ENCODE measurements around the gene INPP5A.

The INPP5A gene

GRCh38 chr10:132647424-132647823 is 109.8 kb downstream of the INPP5A start:
- Histone ChIP-seq H3K27ac (ENCODE audit: low read length) (no peak overlapping the region), H3K36me3 (replicated peaks; ENCODE audit: insufficient read depth, low read length) (no peaks in the 10 kb centered on the region), H2AFZ (ENCODE audit: low read length) (no peak overlapping the region), H4K20me1 (ENCODE audit: insufficient read depth, low read length) (no peaks in the 10 kb centered on the region), H3K9me3 (replicated peaks; ENCODE audit: insufficient read depth, low read length) (no peaks in the 10 kb centered on the region), H3K4me3 (ENCODE audit: low read length) (no peak overlapping the region), H3F3A (ENCODE audit: insufficient read depth, low read length) (no peaks in the 10 kb centered on the region), H3K27me3 (replicated peaks; ENCODE audit: insufficient read depth, low read length) (no peaks in the 10 kb centered on the region), H3K9me2 (replicated peaks; ENCODE audit: insufficient read depth, low read length) (no peaks in the 10 kb centered on the region), H3K9ac (ENCODE audit: low read length) (no peak overlapping the region), H3K4me1 (ENCODE audit: low read length) (no peaks in the 10 kb centered on the region), H3K4me2 (ENCODE audit: low read depth, low read length) (no peak overlapping the region), H3K79me2 (ENCODE audit: low read length) (no peaks in the 10 kb centered on the region)
- DNase-seq, result no peak
- no peak for TF ChIP-seq EZH2 (optimal IDR thresholded peaks at IDR 0.05; ENCODE audit: low read depth, low read length)
- TF ChIP-seq EZH2phosphoT487 (IDR thresholded peaks at IDR 0.05; ENCODE audit: low read length), result no peak
- TF ChIP-seq CTCF (IDR thresholded peaks at IDR 0.05; ENCODE audit: low read length), result no peak

GRCh38 chr10:132648072-132648850 is 110.7 kb downstream of the INPP5A start:
- H3K4me2 ChIP-seq (ENCODE audit: low read depth, low read length), result no peak overlapping the region
- H3K79me2 ChIP-seq (ENCODE audit: low read length), result no peaks in the 10 kb centered on the region
- TF ChIP-seq EZH2phosphoT487 (IDR thresholded peaks at IDR 0.05; ENCODE audit: low read length) (no peak), EZH2 (optimal IDR thresholded peaks at IDR 0.05; ENCODE audit: low read depth, low read length) (no peak)
- no peaks in the 10 kb centered on the region for H3K9me2 ChIP-seq (replicated peaks; ENCODE audit: insufficient read depth, low read length)
- no peak overlapping the region for H2AFZ ChIP-seq (ENCODE audit: low read length)
- H4K20me1 ChIP-seq (ENCODE audit: insufficient read depth, low read length), result no peaks in the 10 kb centered on the region
- no peaks in the 10 kb centered on the region for H3K27me3 ChIP-seq (replicated peaks; ENCODE audit: insufficient read depth, low read length)
- no peak overlapping the region for H3K9ac ChIP-seq (ENCODE audit: low read length)
- H3K4me3 ChIP-seq (ENCODE audit: low read length), result no peak overlapping the region
- H3K9me3 ChIP-seq (replicated peaks; ENCODE audit: insufficient read depth, low read length), result no peaks in the 10 kb centered on the region
- no peaks in the 10 kb centered on the region for H3F3A ChIP-seq (ENCODE audit: insufficient read depth, low read length)
- no peak for DNase-seq
- no peak overlapping the region for H3K27ac ChIP-seq (ENCODE audit: low read length)
- H3K4me1 ChIP-seq (ENCODE audit: low read length), result no peaks in the 10 kb centered on the region
- H3K36me3 ChIP-seq (replicated peaks; ENCODE audit: insufficient read depth, low read length), result no peaks in the 10 kb centered on the region

GRCh38 chr10:132648851-132649528 is 111.4 kb downstream of the INPP5A start:
- Histone ChIP-seq H3K9me3 (replicated peaks; ENCODE audit: insufficient read depth, low read length) (no peaks in the 10 kb centered on the region), H2AFZ (ENCODE audit: low read length) (no peak overlapping the region)
- TF ChIP-seq CTCF (IDR thresholded peaks at IDR 0.05; ENCODE audit: low read length), result no peak

More at GRCh38 chr10:132648851-132649528, 111.4 kb downstream of the INPP5A start:
- Histone ChIP-seq H4K20me1 (ENCODE audit: insufficient read depth, low read length) (no peaks in the 10 kb centered on the region), H3K79me2 (ENCODE audit: low read length) (no peaks in the 10 kb centered on the region), H3K4me3 (ENCODE audit: low read length) (no peak overlapping the region), H3K4me2 (ENCODE audit: low read depth, low read length) (no peak overlapping the region), H3K27me3 (replicated peaks; ENCODE audit: insufficient read depth, low read length) (no peaks in the 10 kb centered on the region; the same call in 1 of the 2 replicates), H3K9ac (ENCODE audit: low read length) (no peak overlapping the region), H3K9me2 (replicated peaks; ENCODE audit: insufficient read depth, low read length) (no peaks in the 10 kb centered on the region), H3K4me1 (ENCODE audit: low read length) (no peaks in the 10 kb centered on the region), H3F3A (ENCODE audit: insufficient read depth, low read length) (no peaks in the 10 kb centered on the region), H3K36me3 (replicated peaks; ENCODE audit: insufficient read depth, low read length) (no peaks in the 10 kb centered on the region), H3K27ac (ENCODE audit: low read length) (no peak overlapping the region)
- no peak for DNase-seq
